Hepatocyte (in vitro differentiated cells): ENCODE data around the gene KBTBD13. TPM values are rescaled to one million over a fixed set of nuclear protein-coding genes. Genes with fewer than 3 reads are reported as not detected.

Source experiments
- DNase-seq: peaks from one replicate; pipeline ENCODE4 v3.0.0-alpha.2; 2016; ENCODE audit warnings: low spot score
- H2AFZ ChIP-seq: fragments of 200-600 bp; sonication (generic); 2 replicates; pipeline ENCODE4 v1.6.0; 2016; ENCODE audit warnings: antibody characterized with exemption, mild to moderate bottlenecking
- H3K27ac ChIP-seq: fragments of 200-600 bp; sonication (generic); 2 replicates; pipeline ENCODE4 v1.5.1; 2016; ENCODE audit warnings: mild to moderate bottlenecking
- H3K27me3 ChIP-seq: fragments of 200-600 bp; sonication (generic); 2 replicates; pipeline ENCODE4 v1.6.1; 2016
- H3K36me3 ChIP-seq: fragments of 200-600 bp; sonication (generic); replicated peaks from 2 replicates; pipeline ENCODE4 v1.5.1; 2016; ENCODE audit warnings: low read depth; ENCODE audit not compliant: insufficient read depth
- H3K4me1 ChIP-seq: fragments of 200-600 bp; sonication (generic); 2 replicates; pipeline ENCODE4 v1.5.1; 2016; ENCODE audit warnings: mild to moderate bottlenecking, moderate library complexity; ENCODE audit not compliant: insufficient read depth
- H3K4me2 ChIP-seq: fragments of 200-600 bp; sonication (generic); 2 replicates; pipeline ENCODE4 v1.6.0; 2016
- H3K4me3 ChIP-seq: fragments of 200-600 bp; sonication (generic); 2 replicates; pipeline ENCODE4 v1.5.1; 2016; ENCODE audit warnings: mild to moderate bottlenecking
- H3K79me2 ChIP-seq: fragments of 200-600 bp; sonication (generic); 2 replicates; pipeline ENCODE4 v1.6.0; 2017; ENCODE audit warnings: mild to moderate bottlenecking
- H3K9me2 ChIP-seq: fragments of 200-600 bp; sonication (generic); replicated peaks from 2 replicates; pipeline ENCODE4 v1.6.0; 2017; ENCODE audit warnings: mild to moderate bottlenecking; ENCODE audit not compliant: insufficient read depth
- H3K9me3 ChIP-seq: fragments of 200-600 bp; sonication (generic); 2 replicates; pipeline ENCODE4 v1.5.1; 2016; ENCODE audit warnings: low read depth, mild to moderate bottlenecking
- H4K20me1 ChIP-seq: fragments of 200-600 bp; sonication (generic); 2 replicates; pipeline ENCODE4 v1.6.0; 2016; ENCODE audit warnings: mild to moderate bottlenecking; ENCODE audit not compliant: insufficient read depth, poor library complexity, severe bottlenecking
- CTCF ChIP-seq: fragments of 200-600 bp; sonication (generic); IDR thresholded peaks from 2 replicates; pipeline ENCODE4 v1.5.1; 2016; ENCODE audit warnings: antibody characterized with exemption, mild to moderate bottlenecking; ENCODE audit not compliant: poor library complexity
- EZH2 ChIP-seq: fragments of 200-600 bp; sonication (generic); IDR thresholded peaks from 2 replicates; pipeline ENCODE4 v1.6.1; 2016; ENCODE audit warnings: antibody characterized with exemption, mild to moderate bottlenecking, borderline replicate concordance
- EZH2phosphoT487 ChIP-seq: fragments of 200-600 bp; sonication (generic); IDR thresholded peaks from one replicate; pipeline ENCODE4 v1.6.1; 2018; ENCODE audit warnings: antibody characterized with exemption, mild to moderate bottlenecking, low read depth, moderate library complexity; ENCODE audit not compliant: unreplicated experiment, severe bottlenecking
- WGBS: methylation state at CpG from one replicate; pipeline ENCODE4 v1.1.6; 2016; ENCODE audit warnings: low lambda C conversion rate; ENCODE audit errors: missing lambda C conversion rate; 5-methylcytosine and 5-hydroxymethylcytosine counted together
- polyA plus RNA-seq: library from polyadenylated mRNA; unstranded; fragments of >200 nt; fragmentation: Nextera tagmentation; extraction: Ambion mirVana; gene quantifications from 2 replicates; pipeline ENCODE4 v1.2.1, GENCODE V29; 2016
- total RNA-seq: library from RNA; depleted of rRNA; stranded (reverse); fragments of >200 nt; gene quantifications from 2 replicates; pipeline ENCODE4 v1.2.3, GENCODE V29; 2014

Gene KBTBD13
- total and polyA plus RNA-seq, 2 experiments from 2014 or later = 0.56 TPM; not detected in 1

- Histone ChIP-seq H3K4me3 (no peak overlapping the region), H3K36me3 (no peaks in the 10 kb centered on the region), H4K20me1 (no peaks in the 10 kb centered on the region), H3K4me1 (peaks cover 6% of the 10 kb centered on the region), H3K4me2 (no peak overlapping the region), H3K9me3 (no peaks in the 10 kb centered on the region), H2AFZ (no peak overlapping the region), H3K27me3 (peaks cover 3% of the 10 kb centered on the region), H3K27ac (no peak overlapping the region), H3K79me2 (no peaks in the 10 kb centered on the region), H3K9me2 (no peaks in the 10 kb centered on the region)
- no peak for DNase-seq
- WGBS = 90% methylated on average over 5 of the region's 5 CpGs
- no peak for TF ChIP-seq CTCF
- no peak for TF ChIP-seq EZH2phosphoT487
Measured at GRCh38 chr15:65062061-65062460, 14.5 kb upstream of the KBTBD13 start.

GRCh38 chr15:65062726-65063125 is 13.8 kb upstream of the KBTBD13 start:
- H3K4me2 ChIP-seq = no peak overlapping the region

GRCh38 chr15:65066001-65066634 is 10.4 kb upstream of the KBTBD13 start:
- peak overlapping the region; percentile 91 for H3K4me2 ChIP-seq
- no peak for DNase-seq
- H4K20me1 ChIP-seq = no peaks in the 10 kb centered on the region
- WGBS = 62% methylated on average over 3 of the region's 3 CpGs
- H3K27ac ChIP-seq = no peak overlapping the region
- TF ChIP-seq CTCF (no peak), EZH2phosphoT487 (no peak), EZH2 (no peak)
- no peak overlapping the region for H3K4me3 ChIP-seq
- peaks cover 10% of the 10 kb centered on the region for H3K27me3 ChIP-seq
- no peaks in the 10 kb centered on the region for H3K36me3 ChIP-seq
- no peaks in the 10 kb centered on the region for H3K79me2 ChIP-seq
- no peaks in the 10 kb centered on the region for H3K9me3 ChIP-seq
- peaks cover 21% of the 10 kb centered on the region for H3K4me1 ChIP-seq
- H3K9me2 ChIP-seq = no peaks in the 10 kb centered on the region
- H2AFZ ChIP-seq = no peak overlapping the region

More at GRCh38 chr15:65062726-65063125, 13.8 kb upstream of the KBTBD13 start:
- 75% methylated on average over 5 of the region's 5 CpGs for WGBS
- no peak overlapping the region for H3K27ac ChIP-seq
- no peak for TF ChIP-seq CTCF
- no peak for TF ChIP-seq EZH2phosphoT487
- no peak for TF ChIP-seq EZH2
- DNase-seq = no peak
- no peaks in the 10 kb centered on the region for H4K20me1 ChIP-seq
- no peak overlapping the region for H3K4me3 ChIP-seq
- no peak overlapping the region for H2AFZ ChIP-seq
- H3K4me1 ChIP-seq = peaks cover 7% of the 10 kb centered on the region
- peaks cover 10% of the 10 kb centered on the region for H3K27me3 ChIP-seq
- no peaks in the 10 kb centered on the region for H3K79me2 ChIP-seq
- no peaks in the 10 kb centered on the region for H3K9me2 ChIP-seq
- no peaks in the 10 kb centered on the region for H3K9me3 ChIP-seq
- H3K36me3 ChIP-seq = no peaks in the 10 kb centered on the region
